Lower leg skin (tissue), 4 donors: Measurements from ENCODE around the gene ATP6V0D1. TPM values are rescaled to one million over a fixed set of nuclear protein-coding genes. Genes with fewer than 3 reads are reported as not detected.

Experiments used
- DNase-seq, 2 donors: peaks; one replicate each; pipeline ENCODE4 v3.0.0-alpha.2; 2019; ENCODE audit warnings: low spot score in 2 of 2
- H3K4me3 ChIP-seq: fragments of 200-600 bp; sonication (generic); 2 replicates; pipeline ENCODE4 v1.5.1; 2017; ENCODE audit warnings: mild to moderate bottlenecking, low read depth; ENCODE audit not compliant: poor library complexity, severe bottlenecking
- POLR2A ChIP-seq, 2 donors: fragments of 450-650 bp; IDR thresholded peaks; one replicate each; pipeline ENCODE4 v1.6.1; 2016 to 2017; ENCODE audit warnings: antibody characterized with exemption in 2 of 2, mild to moderate bottlenecking in 1 of 2, moderate library complexity in 1 of 2
- WGBS, 2 donors: methylation state at CpG; one replicate each; pipeline ENCODE4 v1.1.5; 2018; 5-methylcytosine and 5-hydroxymethylcytosine counted together
- intact Hi-C: fragments of 100-400 bp; cut with DNase I; formaldehyde crosslinking; loops from one replicate; pipeline ENCODE4 v1.15.0; 2023; ENCODE audit warnings: low total_unique reads
- total RNA-seq, 4 donors: library from RNA; depleted of rRNA; stranded (reverse); fragments of >200 nt; gene quantifications; one replicate each; pipeline ENCODE4 v1.1.0, GENCODE V29; 2016
- TF ChIP-seq, protein P1 (sequence below), 3 donors: fragments of 450-650 bp; IDR thresholded peaks; one replicate each; pipeline ENCODE4 v1.5.1; 2016; ENCODE audit warnings: antibody characterized with exemption in 3 of 3, mild to moderate bottlenecking in 3 of 3, moderate library complexity in 2 of 3

Gene ATP6V0D1
- total RNA-seq, 4 donors from 2014 or later = 114 to 141 (median 131) TPM

DNA sequence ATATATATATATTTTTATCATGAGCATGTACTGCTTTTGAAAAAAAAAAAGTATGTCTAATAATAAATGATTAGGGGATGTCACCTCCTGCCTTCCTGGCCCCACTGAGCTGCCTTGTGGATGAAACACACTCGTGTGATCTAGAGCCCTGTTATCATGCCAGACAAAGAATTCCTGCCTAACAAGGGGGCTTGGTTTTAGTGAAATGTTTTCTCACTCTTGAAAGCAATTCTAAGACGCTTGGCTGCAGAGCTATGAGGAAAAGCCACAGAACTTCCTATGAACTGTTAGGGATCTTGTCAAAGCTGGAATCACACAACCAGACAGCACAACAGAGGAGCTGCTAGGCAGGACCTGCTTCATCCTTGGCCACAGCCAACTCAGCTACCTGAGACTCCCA, 68.7 kb downstream of the ATP6V0D1 start:
- 52 to 56% methylated on average over 2 of the region's 2 CpGs for WGBS, 2 donors
- TF ChIP-seq, protein P1, sequence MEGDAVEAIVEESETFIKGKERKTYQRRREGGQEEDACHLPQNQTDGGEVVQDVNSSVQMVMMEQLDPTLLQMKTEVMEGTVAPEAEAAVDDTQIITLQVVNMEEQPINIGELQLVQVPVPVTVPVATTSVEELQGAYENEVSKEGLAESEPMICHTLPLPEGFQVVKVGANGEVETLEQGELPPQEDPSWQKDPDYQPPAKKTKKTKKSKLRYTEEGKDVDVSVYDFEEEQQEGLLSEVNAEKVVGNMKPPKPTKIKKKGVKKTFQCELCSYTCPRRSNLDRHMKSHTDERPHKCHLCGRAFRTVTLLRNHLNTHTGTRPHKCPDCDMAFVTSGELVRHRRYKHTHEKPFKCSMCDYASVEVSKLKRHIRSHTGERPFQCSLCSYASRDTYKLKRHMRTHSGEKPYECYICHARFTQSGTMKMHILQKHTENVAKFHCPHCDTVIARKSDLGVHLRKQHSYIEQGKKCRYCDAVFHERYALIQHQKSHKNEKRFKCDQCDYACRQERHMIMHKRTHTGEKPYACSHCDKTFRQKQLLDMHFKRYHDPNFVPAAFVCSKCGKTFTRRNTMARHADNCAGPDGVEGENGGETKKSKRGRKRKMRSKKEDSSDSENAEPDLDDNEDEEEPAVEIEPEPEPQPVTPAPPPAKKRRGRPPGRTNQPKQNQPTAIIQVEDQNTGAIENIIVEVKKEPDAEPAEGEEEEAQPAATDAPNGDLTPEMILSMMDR (IDR thresholded peaks at IDR 0.05) = no peak
- no peak for TF ChIP-seq POLR2A (IDR thresholded peaks at IDR 0.05)
- DNase-seq = no peak
- H3K4me3 ChIP-seq = no peak overlapping the region
- intact Hi-C loops = no loop called here

DNA sequence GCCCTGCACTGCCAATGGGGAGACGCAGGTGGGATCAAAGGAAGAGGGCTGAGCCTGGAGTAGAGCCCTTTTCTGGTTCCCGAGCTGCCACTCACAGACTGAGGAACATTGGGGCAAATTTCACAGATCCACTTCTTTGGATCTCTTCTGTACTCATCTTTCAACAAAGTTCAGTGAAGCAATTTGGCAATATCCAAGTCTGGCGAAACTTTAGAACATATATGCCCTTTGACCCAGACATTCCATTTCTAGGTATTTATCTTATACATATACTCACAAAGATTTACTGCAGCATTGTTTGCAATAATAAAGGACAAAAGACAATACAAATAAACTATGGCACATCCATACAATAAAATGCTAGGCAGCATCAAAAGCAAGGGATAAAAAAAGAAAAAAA, 69.6 kb downstream of the ATP6V0D1 start:
- WGBS, 2 donors = 90 to 91% methylated on average over 3 of the region's 3 CpGs
- no peak overlapping the region for H3K4me3 ChIP-seq
- TF ChIP-seq POLR2A (IDR thresholded peaks at IDR 0.05) = no peak
- TF ChIP-seq, protein P1 (IDR thresholded peaks at IDR 0.05) = no peak
- DNase-seq = no peak
- intact Hi-C loops = no loop called here

DNA sequence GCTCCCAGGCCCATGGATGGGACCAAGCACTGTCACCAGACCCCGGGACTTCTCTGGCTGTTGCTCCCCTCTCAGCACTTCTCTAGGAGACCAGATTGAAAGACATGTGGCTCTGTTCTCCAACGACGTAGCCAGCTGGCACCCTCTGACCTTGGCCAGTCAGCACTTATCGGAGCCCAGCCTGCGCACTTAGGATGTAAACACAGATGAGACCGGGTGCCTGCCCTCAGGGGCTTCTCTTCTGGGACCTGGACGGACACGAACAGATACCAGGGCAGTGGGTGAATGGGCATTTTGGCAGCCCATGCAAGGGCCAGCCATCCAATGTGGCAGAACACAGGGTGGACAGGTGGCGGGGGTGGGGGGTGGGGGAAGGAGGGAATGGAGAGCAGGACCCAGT, 71.3 kb downstream of the ATP6V0D1 start:
- H3K4me3 ChIP-seq = no peak overlapping the region
- no peak for DNase-seq
- no peak for TF ChIP-seq POLR2A (IDR thresholded peaks at IDR 0.05)
- TF ChIP-seq, protein P1 (IDR thresholded peaks at IDR 0.05) = no peak
- WGBS, 2 donors = 57% methylated on average over 9 of the region's 9 CpGs
- intact Hi-C loops = no loop called here

DNA sequence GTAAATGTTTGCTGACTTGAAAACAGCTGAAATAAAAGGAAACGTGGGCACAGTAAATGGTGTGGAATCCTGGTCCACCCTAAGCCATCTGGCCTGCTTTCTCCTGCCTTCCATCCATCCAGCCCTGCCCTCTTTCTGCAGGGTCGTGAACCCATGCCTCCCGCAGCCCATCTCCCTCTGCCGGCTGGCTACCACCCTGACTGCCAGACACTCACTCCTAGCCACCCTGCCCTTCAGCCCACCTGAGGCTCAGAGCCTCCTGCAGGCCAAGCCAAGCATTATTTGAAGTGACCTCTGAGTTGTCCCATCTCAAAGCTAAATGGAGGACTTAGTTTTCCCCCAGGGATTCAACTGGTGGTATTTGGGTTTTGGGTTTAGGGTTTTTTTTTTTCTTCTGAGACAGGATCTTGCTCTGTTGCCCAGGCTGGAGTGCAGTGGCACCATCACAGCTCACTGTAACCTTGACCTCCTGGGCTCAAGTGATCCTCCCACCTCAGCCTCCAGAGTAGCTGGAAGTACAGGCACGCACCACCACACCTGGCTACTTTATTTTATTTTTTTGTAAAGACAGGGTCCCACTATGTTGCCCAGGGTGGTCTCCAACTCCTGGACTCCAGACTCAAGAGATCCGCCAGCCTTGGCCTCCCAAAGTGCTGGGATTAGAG, 73.0 kb downstream of the ATP6V0D1 start:
- DNase-seq = no peak
- 69 to 76% methylated on average over 6 of the region's 6 CpGs for WGBS, 2 donors
- no peak for TF ChIP-seq POLR2A (IDR thresholded peaks at IDR 0.05)
- TF ChIP-seq, protein P1 (IDR thresholded peaks at IDR 0.05) = no peak
- intact Hi-C loops = no loop called here
- H3K4me3 ChIP-seq = no peak overlapping the region

DNA sequence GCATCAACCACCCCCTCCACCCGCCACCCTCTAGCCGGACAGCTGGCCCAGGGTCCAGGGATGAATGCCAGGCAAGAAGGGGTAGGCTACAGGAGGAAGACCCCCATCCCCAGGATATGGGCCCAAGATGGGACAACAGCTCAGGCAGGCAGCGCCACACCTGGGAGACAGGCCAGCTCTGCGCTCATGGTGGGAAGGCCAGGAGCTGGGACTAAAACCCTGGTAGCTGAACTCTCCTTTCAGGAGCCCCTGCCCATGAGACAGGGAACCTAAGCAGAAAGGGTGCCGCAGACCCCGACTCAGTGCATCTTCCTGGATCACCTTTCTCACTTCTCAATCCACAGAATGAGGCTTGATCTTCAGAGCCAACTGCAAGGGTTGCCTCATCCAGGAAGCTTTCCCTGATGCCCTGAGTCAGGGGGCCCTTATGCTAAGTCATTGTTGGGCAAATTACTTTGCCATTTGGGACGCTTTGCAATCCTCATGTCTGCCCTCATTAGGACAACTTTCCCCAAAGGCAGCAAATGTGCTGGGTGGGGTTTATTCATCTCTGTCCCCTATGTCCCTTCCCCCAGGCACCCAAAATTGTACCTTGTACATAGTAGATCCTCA, 73.7 kb downstream of the ATP6V0D1 start:
- WGBS, 2 donors = 69 to 80% methylated on average over 7 of the region's 7 CpGs
- H3K4me3 ChIP-seq = no peak overlapping the region
- intact Hi-C loops = no loop called here
- TF ChIP-seq, protein P1 (IDR thresholded peaks at IDR 0.05) = no peak
- TF ChIP-seq POLR2A (IDR thresholded peaks at IDR 0.05) = no peak
- DNase-seq = no peak
